Small intestine (tissue), 7 donors: ENCODE results near the gene PLA2G4B. TPM values are rescaled to one million over a fixed set of nuclear protein-coding genes. Genes with fewer than 3 reads are reported as not detected.

ENCODE experiments used
- DNase-seq, 2 donors: peaks; one replicate each; pipeline versions ENCODE4 v3.0.0 to v3.0.0-alpha.2; 2013
- FAIRE-seq: peaks from 2 replicates; lab custom pipeline; 2012; peaks lifted over from hg19 to GRCh38; lab: Jason Lieb, UNC
- H3K27ac ChIP-seq, 3 donors: one replicate each; pipeline ENCODE4 v1.5.1; 2013; ENCODE audit warnings: low read length in 2 of 3, mild to moderate bottlenecking in 2 of 3, control low read depth in 1 of 3, inconsistent platforms in 1 of 3, low read depth in 1 of 3, moderate library complexity in 1 of 3
- H3K27me3 ChIP-seq, 3 donors: one replicate each; pipeline ENCODE4 v1.6.1; 2013; ENCODE audit warnings: low read length in 3 of 3, inconsistent platforms in 1 of 3; ENCODE audit not compliant: control insufficient read depth in 3 of 3, insufficient read depth in 3 of 3
- H3K36me3 ChIP-seq, 3 donors: one replicate each; pipeline ENCODE4 v1.6.1; 2013; ENCODE audit warnings: low read length in 3 of 3, inconsistent platforms in 1 of 3, low read depth in 1 of 3, mild to moderate bottlenecking in 1 of 3, moderate library complexity in 1 of 3; ENCODE audit not compliant: control insufficient read depth in 3 of 3, insufficient read depth in 2 of 3
- H3K4me1 ChIP-seq, 3 donors: one replicate each; pipeline ENCODE4 v1.6.1; 2013; ENCODE audit warnings: low read length in 2 of 3, inconsistent platforms in 1 of 3, low read depth in 1 of 3, mild to moderate bottlenecking in 1 of 3, moderate library complexity in 1 of 3; ENCODE audit not compliant: control insufficient read depth in 3 of 3, insufficient read depth in 2 of 3
- H3K4me3 ChIP-seq, 3 donors: one replicate each; pipeline ENCODE4 v1.5.1; 2013; ENCODE audit warnings: low read length in 3 of 3, control low read depth in 1 of 3, inconsistent platforms in 1 of 3, low read depth in 1 of 3, mild to moderate bottlenecking in 1 of 3, moderate library complexity in 1 of 3
- H3K9me3 ChIP-seq, 2 donors: one replicate each; pipeline ENCODE4 v1.6.1; 2013; ENCODE audit warnings: low read depth in 1 of 2, low read length in 1 of 2; ENCODE audit not compliant: control insufficient read depth in 2 of 2, insufficient read depth in 1 of 2
- WGBS, 3 donors: extraction: QIAGEN DNeasy Blood & Tissue Kit; methylation state at CpG; one replicate each; pipeline ENCODE4 v1.1.7; 2013; 5-methylcytosine and 5-hydroxymethylcytosine counted together
- polyA plus RNA-seq, 4 donors: library from polyadenylated mRNA; stranded (reverse) in 3 of 4; unstranded in 1 of 4; fragments of 200-250 nt in 3 of 4; fragments of 120-200 nt in 1 of 4; gene quantifications; one replicate each; pipeline versions ENCODE4 v1.2.1 to v1.2.3, GENCODE V29; 2013
- donor health status: healthy with polysubstance abuse.
- donor health status: control.
- donor health status: control.
- donor health status: Bipolar disorder and iron deficiency.
- donor health status: healthy.

Gene PLA2G4B
- polyA plus RNA-seq, 4 donors = 4.6 to 13.0 (median 10.2) TPM

DNA sequence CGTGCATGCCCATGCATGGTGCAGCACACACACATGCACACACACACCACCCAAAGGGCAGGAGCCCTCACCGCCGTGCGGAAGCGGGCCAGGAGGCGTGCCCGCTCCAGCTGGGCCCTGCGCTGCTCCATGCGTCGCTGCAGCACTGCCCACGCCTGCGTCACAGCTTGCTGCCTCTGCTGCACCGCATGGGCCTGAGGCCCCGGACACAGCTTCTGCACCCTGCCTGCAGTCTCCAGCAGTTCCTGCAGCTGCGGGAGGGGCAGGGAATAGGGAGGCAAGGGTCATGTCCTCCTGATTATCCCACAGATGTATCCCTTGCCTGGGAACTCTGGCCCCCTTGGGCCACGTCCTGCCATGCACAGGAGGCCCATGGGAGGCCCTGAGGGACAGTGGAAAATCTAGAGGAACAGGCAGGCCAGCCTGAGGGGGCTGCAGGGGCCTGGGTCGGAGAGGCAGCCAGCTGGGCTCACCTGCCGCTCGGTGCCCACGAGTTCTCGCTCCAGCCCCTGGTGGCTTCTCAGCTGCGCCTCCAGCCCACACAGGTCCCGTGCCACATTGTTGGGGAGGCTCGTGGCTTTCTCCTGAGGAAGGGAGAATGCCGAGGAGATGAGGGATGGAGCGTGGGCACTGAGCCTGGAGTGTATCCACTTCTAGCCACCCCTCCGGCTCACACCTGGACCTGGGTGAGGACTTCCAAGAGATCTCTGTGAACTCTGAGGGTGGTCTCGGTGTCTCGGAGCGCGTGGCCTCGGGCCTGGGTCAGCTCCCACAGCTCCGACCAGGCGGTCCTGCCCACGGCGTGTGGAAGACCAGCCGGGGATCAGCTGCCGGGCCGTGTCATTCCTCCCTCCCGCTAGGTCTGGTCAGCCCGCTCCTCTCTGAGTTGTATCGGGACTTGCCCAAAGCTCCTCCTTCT, 31.4 kb downstream of the PLA2G4B start:
- Histone ChIP-seq H3K4me1 (peaks cover 0 to 12% (median 0%) of the 10 kb centered on the region in 3 donors), H3K27me3 (no peaks in the 10 kb centered on the region), H3K36me3 (no peaks in the 10 kb centered on the region), H3K4me3 (no peak overlapping the region), H3K27ac (no peak overlapping the region), H3K9me3 (no peaks in the 10 kb centered on the region)
- FAIRE-seq (no peak), DNase-seq (no peak)
- WGBS, 3 donors = 85 to 86% (median 86%) methylated on average over 39 to 42 of the region's 42 CpGs

DNA sequence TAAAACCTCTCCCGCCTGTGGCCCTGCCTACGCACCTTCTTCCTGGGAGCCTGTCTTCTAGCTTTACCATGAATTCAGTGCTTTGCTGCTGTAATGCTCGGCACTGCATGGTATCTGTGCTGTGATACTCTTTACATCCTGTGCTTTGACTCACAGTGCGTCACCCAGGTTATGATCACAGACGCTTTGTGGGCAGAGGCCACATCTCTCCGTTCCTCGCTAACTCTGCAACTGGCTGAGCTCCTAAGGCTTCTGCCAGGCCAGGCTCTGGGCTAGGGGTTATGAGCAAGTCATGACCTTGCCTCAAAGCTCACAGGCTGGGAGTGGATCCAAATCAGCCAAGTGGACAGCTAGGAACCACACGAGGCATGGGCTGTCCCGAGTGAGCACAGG, 32.0 kb downstream of the PLA2G4B start:
- Histone ChIP-seq H3K36me3 (no peaks in the 10 kb centered on the region), H3K27ac (no peak overlapping the region), H3K4me3 (no peak overlapping the region), H3K27me3 (no peaks in the 10 kb centered on the region), H3K9me3 (no peaks in the 10 kb centered on the region), H3K4me1 (peaks cover 0 to 10% (median 0%) of the 10 kb centered on the region in 3 donors)
- FAIRE-seq (no peak), DNase-seq (peak in 1 of 2 donors; percentile 29)
- 71 to 79% (median 73%) methylated on average over 9 of the region's 9 CpGs for WGBS, 3 donors

DNA sequence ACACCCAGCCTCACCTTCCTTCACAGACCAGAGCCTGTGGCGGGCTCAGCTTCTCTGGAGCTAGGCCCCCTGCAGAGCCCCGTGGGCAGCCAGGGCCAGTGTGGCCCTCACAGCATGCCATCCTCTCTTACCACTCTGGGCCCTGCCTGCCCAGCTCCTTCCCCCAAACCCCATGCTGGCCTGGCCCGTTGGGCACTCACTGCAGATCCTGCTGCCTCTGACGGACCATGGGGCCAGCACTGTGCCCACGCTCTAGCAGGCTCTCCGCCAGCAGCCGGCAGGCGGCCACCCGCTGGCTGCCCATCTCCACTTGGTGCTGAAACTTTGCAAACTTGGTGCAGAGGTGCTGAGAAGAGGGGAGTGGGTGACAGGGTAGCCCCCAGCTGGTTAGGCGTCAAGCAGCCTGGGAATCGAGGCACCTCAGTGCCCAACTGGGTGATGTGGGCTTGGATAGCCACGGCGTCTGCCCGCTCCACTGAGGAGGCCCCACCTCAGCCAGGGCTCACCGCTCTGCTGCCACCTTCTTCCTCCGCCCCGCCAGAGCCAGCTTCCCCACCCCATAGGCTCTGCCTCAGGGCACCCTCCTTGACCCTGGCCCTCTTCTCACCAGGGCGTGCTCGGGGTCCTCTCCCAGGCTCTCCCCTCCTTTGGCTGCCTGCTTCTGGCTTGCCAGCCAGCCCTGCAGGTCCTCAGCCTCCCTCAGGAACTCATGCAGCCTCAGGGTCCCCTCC, 32.7 kb downstream of the PLA2G4B start:
- peaks cover 0 to 3% (median 0%) of the 10 kb centered on the region in 3 donors for H3K4me1 ChIP-seq
- DNase-seq (no peak), FAIRE-seq (no peak)
- WGBS, 3 donors = 91 to 93% (median 92%) methylated on average over 14 to 19 of the region's 19 CpGs
- H3K9me3 ChIP-seq = no peaks in the 10 kb centered on the region
- no peak overlapping the region for H3K27ac ChIP-seq
- H3K27me3 ChIP-seq = no peaks in the 10 kb centered on the region
- H3K36me3 ChIP-seq = no peaks in the 10 kb centered on the region
- H3K4me3 ChIP-seq = no peak overlapping the region

DNA sequence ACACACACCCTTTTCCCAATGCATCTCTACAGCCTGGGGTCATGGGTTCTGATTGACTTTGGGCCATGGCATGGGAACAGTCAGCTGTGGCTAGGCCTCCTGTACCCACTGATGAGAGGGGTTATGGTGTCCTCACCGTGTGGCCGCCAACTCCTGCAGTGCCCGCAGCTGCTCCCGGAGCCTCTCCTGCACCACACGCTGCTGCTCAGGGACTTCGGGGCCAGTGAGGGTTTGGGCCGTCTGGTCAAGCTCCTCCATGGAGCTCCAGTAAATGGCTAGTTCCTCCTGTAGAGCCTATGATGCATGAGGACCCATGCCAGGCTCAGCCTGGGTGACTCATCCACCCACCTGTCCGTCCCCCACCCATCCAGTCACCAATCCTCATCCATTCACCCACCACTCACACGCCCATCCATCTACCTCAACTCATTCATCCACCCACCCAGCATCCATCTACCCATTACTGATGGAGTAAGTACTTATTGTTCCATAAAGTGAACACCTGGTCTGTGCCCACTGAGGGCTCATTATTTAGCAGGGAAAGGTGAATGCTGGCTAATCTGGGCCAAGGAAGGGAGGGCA, 33.6 kb downstream of the PLA2G4B start:
- Histone ChIP-seq H3K36me3 (no peaks in the 10 kb centered on the region), H3K4me3 (no peak overlapping the region), H3K27ac (no peak overlapping the region), H3K9me3 (no peaks in the 10 kb centered on the region), H3K27me3 (no peaks in the 10 kb centered on the region), H3K4me1 (no peaks in the 10 kb centered on the region)
- WGBS, 3 donors = 87 to 95% (median 93%) methylated on average over 9 of the region's 9 CpGs
- no peak for DNase-seq
- FAIRE-seq = no peak

DNA sequence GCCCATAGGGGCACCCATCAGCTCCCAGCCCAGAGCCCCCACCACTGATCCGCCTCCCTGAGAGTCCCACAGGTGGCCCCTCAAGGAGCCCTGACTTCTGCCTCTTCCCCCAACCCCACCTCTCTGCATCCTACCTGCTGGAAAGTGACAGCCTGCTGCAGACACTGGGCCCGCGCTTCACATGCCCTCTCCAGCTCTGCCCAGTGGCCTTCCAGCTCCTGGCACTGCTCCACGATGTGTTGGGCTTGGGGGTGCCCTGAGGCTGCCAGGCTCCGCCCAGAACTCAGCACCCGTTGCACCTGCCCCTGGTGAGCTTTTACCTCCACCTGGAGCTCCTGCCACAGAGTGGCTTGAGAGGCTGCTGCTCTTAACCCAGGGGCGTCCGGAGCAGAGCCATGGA, 35.1 kb downstream of the PLA2G4B start:
- DNase-seq (no peak), FAIRE-seq (no peak)
- Histone ChIP-seq H3K36me3 (no peaks in the 10 kb centered on the region), H3K4me1 (no peaks in the 10 kb centered on the region), H3K9me3 (no peaks in the 10 kb centered on the region), H3K27ac (no peak overlapping the region), H3K27me3 (no peaks in the 10 kb centered on the region), H3K4me3 (no peak overlapping the region)
- 31 to 70% (median 34%) methylated on average over 8 of the region's 8 CpGs for WGBS, 3 donors

DNA sequence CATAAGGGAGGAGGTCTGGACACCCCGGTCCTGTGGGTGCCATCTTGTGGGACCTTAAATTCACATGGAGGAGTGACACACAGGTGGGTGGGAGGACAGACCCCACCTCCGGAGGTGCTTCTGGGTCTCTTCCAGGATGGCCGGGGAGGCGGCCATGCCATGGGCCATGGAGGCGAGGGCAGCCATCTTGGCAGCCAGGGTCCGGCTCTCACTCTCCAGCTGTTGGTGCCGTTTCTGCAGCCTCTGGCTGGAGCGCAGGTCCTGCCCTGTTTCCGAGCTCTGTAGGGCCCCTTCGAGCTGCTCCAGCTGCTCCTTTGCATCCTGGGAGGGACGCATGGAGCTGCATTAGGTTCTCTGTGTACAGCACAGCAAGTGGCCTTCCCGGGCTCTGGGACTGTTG, 36.1 kb downstream of the PLA2G4B start:
- no peak for DNase-seq
- no peaks in the 10 kb centered on the region for H3K36me3 ChIP-seq
- no peak for FAIRE-seq
- 82 to 98% (median 89%) methylated on average over 9 to 12 of the region's 12 CpGs for WGBS, 3 donors
- H3K4me1 ChIP-seq = no peaks in the 10 kb centered on the region
- H3K4me3 ChIP-seq = no peak overlapping the region
- H3K9me3 ChIP-seq = no peaks in the 10 kb centered on the region
- H3K27ac ChIP-seq = no peak overlapping the region
- H3K27me3 ChIP-seq = no peaks in the 10 kb centered on the region

DNA sequence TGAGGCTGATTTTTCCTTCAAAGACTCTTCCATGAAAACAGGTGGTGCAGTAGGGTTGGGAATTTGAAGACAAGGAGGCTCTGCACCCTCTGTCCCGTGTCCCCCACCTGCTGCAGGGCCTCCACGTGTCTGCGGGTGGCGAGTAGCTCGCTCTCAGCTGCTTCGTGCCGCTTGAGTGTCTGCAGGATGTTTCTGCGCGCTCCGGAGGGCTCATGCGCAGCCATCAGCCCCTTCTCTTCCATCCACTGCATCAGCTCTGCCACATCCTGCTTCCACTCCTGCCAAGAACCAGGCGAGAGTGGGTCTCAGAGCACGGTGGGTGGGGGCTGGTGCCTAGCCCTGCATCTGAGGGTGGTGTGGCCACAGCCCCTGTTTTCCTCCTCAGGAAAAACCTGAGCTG, 37.4 kb downstream of the PLA2G4B start:
- 79 to 93% (median 85%) methylated on average over 11 to 13 of the region's 13 CpGs for WGBS, 3 donors
- no peak overlapping the region for H3K27ac ChIP-seq
- FAIRE-seq = no peak

DNA sequence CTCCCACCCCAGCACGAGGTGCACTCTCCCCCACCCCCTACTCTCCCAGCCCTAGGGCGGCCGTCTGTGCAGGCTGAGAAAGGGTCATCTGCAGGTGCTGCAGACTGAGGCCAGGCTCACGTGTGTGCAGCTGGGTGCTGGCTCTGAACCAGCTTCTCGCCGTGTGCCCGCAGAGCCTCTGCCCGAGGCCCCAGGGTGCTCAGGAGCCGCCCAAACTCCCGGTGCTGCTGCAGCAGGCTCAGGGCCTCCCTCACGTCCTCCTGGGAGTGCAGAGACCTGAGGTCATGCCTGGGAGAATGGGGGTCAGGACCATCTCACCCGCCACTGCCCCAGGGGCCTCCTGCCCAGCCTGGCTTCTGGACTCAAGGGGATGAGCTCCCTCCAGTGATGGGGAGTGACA, 38.0 kb downstream of the PLA2G4B start:
- Histone ChIP-seq H3K4me1 (no peaks in the 10 kb centered on the region), H3K27me3 (peaks cover 0 to 10% (median 0%) of the 10 kb centered on the region in 3 donors), H3K27ac (no peak overlapping the region), H3K9me3 (no peaks in the 10 kb centered on the region), H3K4me3 (no peak overlapping the region), H3K36me3 (no peaks in the 10 kb centered on the region)
- FAIRE-seq = no peak
- 20 to 60% (median 45%) methylated on average over 10 to 12 of the region's 12 CpGs for WGBS, 3 donors
- no peak for DNase-seq

More for the DNA sequence above, 37.4 kb downstream of the PLA2G4B start:
- Histone ChIP-seq H3K9me3 (no peaks in the 10 kb centered on the region), H3K36me3 (no peaks in the 10 kb centered on the region), H3K27me3 (peaks cover 0 to 4% (median 0%) of the 10 kb centered on the region in 3 donors), H3K4me1 (no peaks in the 10 kb centered on the region), H3K4me3 (no peak overlapping the region)
- DNase-seq = no peak
